GM04504 (cell line): ENCODE data around the gene NDUFA7.
"Not testable (repeated sequence)": the region's sequence is repeated elsewhere in the genome, so short reads cannot be mapped to it uniquely, and the experiment has no call there.

Experiments
- DNase-seq: peaks from one replicate; pipeline ENCODE4 v3.0.0-alpha.2; 2012; ENCODE audit warnings: low read depth

The NDUFA7 gene

DNA sequence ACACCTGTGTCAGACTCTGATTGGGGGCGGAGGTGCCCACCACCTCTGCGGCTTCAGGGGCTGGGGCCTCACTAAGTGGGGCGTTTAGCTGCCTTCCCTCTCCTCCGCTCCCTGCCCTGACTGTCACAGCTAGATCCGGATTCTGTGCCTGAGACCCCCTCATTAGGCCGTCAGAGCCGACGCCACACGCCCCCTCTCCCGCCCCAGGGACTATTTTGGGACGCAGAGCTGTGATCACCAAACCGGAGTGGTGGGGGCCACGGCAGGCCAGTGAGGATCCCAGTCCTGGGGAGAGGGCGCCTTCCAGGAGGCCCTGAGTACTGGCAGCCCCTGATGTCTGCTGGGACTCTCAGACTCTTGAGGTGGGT lies 21.1 kb upstream of the NDUFA7 start:
- no peak for DNase-seq

DNA sequence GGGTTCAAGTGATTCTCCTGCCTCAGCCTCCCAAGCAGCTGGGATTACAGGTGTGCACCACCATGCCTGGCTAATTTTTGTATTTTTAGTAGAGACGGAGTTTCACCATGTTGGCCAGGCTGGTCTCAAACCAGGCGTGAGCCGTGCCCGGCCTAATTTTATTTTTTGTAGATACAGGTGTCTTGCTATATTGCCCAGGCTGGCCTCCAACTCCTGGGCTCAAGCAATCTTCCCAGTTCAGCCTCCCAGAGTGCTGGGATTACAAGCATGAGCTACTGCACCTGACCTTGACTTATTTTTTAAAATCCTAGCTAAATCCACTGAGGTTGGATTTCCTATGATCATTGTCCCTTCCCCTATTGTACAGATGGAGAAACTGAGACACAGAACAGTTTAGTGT lies 20.3 kb upstream of the NDUFA7 start:
- not testable (repeated sequence) for DNase-seq

DNA sequence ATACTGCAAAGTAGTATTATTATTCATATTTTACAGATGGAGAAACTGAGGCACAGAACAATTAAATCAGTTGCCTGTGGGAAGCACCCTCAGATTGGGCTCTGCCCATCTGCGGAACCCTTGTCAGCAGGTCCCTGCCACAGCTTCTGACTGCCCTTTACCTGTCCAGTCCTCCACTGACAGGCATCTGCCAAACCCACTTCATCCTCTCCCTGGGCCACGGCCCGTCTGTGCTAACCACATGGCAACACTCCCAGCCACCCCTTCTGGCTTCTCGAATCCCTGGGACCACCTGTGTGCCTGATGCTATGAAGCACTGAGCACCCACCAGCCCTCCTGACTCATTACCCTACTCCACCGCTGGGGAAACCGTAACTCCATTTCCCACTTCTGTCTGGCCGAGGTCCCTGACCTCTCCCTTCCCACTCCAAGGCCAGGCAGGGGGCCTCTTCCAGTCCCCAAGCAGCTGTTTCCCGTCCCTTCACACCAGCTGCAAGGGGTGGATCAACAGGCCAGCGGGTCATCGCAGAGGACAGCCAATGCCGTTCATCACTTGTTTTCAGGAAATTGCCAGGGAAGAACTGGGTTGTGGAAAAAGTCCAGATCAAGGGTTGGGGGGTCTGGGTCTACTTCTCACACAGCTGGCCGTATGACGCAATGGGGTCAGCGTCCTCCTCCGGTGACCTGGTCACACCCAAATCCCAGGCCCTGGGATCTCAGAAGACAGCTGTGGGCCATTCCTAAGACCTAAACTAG lies 19.3 kb upstream of the NDUFA7 start:
- DNase-seq, result no peak

DNA sequence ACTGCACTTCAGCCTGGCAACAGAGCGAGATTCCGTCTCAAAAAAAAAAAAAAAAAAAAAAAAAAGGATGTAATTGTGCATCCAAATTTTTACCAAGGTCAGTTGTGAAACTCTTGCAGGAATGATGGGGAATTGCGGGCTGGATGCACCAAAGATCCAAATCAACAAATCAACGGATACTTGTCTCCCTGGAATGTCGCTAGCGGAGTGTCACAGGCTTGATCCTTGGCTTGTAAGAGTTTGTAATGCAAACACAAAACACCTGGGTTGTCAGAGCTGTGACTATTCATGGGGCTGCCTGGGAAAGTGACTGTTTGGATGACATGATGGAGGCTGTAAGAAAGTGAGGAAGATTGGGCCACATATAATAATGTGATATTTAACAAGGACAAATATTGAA lies 17.7 kb upstream of the NDUFA7 start:
- DNase-seq, result no peak

DNA sequence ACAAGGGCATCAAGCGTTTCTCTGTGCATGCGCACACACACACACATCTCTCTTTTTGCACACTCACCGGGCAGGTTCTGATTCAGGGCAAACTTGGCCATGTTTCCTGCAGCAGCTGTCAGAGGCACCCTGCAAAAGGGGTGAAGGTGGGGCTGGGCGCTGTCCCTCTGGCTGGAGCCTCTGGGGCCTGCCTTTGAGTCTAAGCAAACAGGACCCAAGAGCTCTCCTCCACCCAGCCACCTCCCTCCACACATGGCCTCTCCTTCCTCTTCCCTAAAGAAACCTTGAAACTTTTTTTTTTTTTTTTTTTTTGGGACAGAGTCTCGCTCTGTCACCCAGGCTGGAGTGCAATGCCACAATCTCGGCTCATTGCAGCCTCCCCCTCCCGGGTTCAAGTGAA lies 16.6 kb upstream of the NDUFA7 start:
- DNase-seq, result no peak

- DNase-seq, result no peak
Observed at GRCh38 chr19:8336660-8337059, 15.5 kb upstream of the NDUFA7 start.

GRCh38 chr19:8336072-8336569 lies 14.9 kb upstream of the NDUFA7 start:
- DNase-seq, result no peak

DNA sequence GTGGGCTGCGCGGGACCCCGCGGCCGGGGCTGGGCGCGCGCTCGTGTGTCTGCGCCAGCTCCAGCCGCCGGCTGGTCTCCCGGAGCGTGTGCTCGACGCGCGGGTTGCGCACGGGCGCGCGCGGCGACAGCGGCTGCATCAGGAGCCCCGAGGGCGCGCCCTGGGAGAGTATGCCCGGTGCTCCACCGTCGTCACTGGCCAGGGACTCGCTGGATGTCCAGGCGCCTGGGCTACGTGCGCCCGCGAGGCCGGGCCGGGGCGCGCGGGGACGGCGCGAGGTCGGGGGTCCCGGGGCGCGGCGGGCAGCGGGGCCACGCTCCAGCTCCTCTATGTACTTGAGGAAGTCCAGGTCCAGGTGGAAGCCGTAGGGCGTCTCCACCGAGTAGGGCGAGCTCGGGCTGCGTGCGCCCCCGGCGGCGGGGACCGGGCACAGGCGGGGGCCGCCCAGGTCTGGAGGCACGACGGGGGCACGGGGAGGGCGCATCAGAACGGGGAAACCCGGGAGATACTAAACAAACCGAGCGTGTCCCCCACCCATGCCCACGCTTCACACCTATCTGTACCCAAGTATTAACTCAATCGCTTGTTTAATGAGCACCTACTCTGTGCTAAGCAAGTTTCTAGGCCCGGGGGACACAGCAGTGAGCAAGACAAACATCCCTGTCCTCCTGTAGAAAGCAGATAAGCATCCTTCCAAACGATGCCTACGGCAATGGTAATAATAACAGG lies 14.3 kb upstream of the NDUFA7 start:
- DNase-seq, result no peak

GRCh38 chr19:8334458-8335342 lies 13.5 kb upstream of the NDUFA7 start:
- DNase-seq, result no peak

DNA sequence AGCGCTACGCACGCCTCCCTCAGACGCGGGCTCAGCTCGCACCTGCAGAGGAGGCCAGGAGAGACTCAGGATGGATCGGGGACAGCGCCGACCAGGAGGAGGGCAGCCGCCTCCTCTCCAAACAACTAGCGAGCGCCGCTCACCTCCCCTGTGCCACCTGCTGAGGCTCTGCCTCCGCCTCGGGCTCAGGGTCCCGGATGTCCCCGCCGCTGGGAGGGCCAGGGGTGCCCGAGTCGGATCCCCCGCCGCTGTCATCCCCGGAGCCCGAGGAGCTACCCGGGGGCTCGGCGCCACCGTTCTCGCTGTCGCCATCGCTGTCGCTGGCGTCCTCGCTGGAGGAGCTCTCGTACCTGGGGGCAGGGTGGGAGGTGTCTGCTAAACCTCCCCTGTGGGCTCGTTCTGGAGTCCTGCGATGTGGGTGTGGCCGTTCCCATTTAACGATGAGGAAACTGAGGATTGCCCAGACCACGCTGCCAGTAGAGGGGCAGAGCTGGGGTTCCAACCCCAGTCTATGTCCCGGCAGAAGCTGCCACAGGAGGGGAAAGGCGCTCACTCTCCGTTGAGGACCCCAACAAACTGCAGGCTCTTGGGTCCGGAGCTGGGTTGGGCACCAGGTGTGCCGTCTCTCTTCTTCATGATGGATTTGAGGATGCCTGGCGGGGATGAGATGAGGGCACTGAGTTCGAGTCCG lies 12.7 kb upstream of the NDUFA7 start:
- no peak for DNase-seq

DNA sequence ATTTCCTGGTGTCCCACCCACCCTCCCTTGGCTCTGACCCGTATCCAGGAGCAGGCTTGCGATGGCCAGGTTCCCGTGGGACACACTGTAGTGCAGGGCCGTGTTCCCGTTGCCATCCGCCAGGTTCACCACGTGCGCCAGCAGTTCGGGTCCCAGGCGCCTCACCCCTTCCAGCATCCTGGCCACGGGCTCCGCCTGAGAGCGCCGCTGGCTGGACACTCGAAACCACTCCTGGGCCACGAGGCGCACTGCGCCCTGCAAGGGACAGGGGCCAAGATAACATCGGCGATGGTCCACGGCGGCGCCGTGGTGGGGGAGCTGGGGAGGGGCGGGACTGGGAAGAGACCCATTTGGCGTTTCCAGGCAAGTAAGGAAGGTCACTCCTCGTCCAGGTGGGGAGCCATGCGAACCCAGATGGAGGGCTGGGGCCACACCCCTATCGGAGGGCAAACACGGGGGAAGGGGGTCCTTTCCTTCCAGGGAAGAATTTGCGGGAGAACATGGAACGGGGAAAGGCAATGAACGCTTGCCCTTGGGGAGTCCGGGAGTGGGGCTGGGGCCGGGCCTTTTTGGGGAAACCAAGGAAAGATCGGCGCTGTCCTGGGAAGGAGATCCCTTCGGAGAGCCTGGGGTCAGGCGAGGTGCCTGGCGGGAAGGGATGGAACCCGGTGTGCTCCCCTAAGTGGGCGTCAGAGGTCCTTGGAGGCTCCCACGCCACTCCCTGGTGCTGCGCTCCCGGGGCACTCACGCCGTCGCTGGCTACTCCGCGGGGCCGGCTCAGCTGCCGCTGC lies 12.0 kb upstream of the NDUFA7 start:
- DNase-seq, result no peak

- DNase-seq, result no peak
Observed at GRCh38 chr19:8331263-8331845, 10.2 kb upstream of the NDUFA7 start.

- DNase-seq, result no peak
Observed at GRCh38 chr19:8329996-8330395, 8.8 kb upstream of the NDUFA7 start.

- no peak for DNase-seq
Observed at GRCh38 chr19:8325454-8325853, 4.3 kb upstream of the NDUFA7 start.

DNA sequence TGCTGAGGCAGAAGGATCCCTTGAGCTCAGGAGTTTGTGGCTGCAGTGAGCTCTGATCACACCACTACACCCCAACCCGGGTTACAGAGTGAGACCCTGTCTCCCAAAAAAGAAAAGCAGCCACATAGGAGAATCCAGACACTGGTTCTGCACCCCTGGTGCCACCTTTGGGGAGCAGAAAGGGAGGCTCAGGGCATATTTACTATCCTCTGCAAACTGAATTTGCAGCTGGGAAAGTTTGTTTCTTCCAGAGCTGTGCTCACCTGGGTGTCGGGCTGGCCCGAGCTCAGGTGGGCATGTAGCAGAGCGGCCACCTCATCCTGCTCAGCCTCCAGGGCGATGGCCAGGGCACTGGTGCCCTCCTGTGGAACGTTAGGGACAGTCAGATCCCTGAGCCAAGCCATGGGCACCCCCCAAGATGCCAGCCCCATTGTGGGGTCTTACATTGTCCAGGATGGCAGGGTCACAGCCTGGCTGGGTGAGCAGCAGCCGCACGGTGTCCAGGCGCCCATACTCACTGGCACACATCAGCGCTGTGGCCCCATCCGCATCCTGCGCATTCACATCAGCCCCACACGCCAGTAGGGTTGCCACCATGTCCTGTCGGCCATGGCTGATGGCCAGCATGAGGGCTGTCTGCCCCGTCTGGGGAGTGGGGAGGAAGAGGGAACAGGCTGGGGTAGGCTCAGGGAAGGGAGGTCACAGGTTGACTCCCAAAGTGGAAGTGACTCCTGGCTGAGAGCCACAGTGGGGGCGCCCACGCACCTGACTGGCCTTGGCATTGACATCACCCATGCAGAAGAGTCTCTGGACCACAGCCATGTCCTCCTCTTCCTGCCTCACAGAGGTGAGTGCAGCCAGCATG lies 3.2 kb upstream of the NDUFA7 start:
- no peak for DNase-seq

DNA sequence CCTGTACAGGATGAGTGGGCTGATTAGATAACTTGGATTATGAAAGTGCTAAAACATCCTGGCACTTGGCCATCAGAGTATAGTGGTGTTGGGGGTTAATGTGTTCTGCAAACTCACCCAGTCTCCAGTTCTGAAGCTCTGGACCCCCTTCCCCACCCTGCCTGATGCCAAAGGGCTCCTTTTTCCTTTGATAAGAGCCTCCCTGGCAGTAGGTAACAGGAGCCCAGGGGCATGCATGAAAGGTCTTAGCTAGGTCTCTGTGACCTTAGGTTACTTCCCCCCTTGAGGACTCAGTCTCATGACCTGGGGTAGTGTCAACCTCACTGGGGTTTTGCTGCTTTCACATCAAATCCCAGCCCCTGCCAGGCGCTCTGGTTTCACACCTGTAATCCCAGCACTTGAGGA lies 2.6 kb upstream of the NDUFA7 start:
- DNase-seq, result no peak

DNA sequence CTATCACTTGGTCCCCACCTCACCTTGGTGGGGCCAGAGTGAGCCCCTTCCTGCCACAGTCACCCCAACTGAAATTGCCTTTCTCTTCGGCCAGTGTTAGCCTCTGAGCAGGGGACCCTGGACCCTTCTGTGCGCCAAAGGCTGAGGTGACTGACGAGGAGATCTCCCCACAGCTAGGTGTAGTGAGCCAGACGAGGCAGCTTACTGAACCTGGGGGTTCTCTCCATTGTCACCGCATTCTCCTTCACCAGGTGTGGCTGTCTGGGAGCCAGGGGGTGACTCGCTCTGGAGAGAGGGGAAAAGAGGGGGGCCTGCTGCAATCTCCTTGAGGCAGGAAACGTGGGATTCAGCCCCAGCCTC lies 1.4 kb upstream of the NDUFA7 start:
- no peak for DNase-seq

DNA sequence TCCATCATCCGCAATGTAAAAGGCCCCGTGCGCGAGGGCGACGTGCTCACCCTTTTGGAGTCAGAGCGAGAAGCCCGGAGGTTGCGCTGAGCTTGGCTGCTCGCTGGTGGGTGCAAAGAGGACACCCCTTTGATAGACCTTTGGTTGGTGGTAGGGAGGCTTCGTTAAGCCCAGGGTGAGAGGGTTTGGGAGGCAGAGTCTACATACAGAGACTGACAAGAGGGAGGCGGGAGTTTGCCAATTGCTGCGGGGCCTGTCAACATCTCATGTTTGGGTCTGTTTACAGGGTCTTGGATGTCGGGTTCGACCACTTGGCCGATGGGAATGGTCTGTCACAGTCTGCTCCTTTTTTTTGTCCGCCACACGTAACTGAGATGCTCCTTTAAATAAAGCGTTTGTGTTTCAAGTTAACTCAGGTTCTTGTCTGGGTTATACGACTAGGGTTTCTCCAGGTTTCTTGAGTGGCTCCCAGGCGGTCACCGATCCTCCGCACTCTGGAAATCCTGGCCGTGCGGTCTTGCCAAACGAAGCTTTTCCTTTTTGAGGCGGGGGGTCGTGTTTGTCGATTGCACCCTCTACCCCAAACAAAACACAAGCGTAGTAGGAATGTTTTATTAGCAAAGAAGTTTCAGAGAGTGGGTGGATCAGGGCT lies 937 bp upstream of the NDUFA7 start:
- DNase-seq, result no peak

- DNase-seq, result no peak
Observed at GRCh38 chr19:8320564-8321066, 560 bp downstream of the NDUFA7 start.
